HepG2 (cell line): ENCODE data around the gene LANCL3.

Experiments used
- CTCF ChIP-seq: sonication (generic); formaldehyde crosslinking; IDR thresholded peaks from 2 replicates; pipeline ENCODE4 v1.5.0; 2020; ENCODE audit warnings: mild to moderate bottlenecking, missing genetic modification reagents, moderate library complexity
- GLI4 ChIP-seq: sonication (generic); formaldehyde crosslinking; IDR thresholded peaks from 2 replicates; pipeline ENCODE4 v1.5.1; 2020; ENCODE audit warnings: missing genetic modification reagents, mild to moderate bottlenecking, moderate library complexity, borderline replicate concordance
- KLF9 ChIP-seq: IDR thresholded peaks from 2 replicates; pipeline ENCODE4 v1.6.1; 2016; ENCODE audit warnings: low read depth
- POLR2A ChIP-seq, 2 experiments: IDR thresholded peaks; 2 replicates each; pipeline ENCODE4 v1.6.1; 2011; ENCODE audit warnings: low read depth in 2 of 2, low read length in 2 of 2, mild to moderate bottlenecking in 1 of 2, moderate library complexity in 1 of 2; ENCODE audit not compliant: insufficient read depth in 1 of 2
- PRDM15 ChIP-seq: sonication (generic); formaldehyde crosslinking; IDR thresholded peaks from 2 replicates; pipeline ENCODE4 v1.4.0; 2020; ENCODE audit warnings: missing genetic modification reagents
- RBM22 ChIP-seq: fragments of 200-400 bp; formaldehyde crosslinking; optimal IDR thresholded peaks from 2 replicates; pipeline ENCODE3; 2017; ENCODE audit warnings: mild to moderate bottlenecking, low read length, moderate library complexity
- SKIL ChIP-seq: sonication (generic); formaldehyde crosslinking; IDR thresholded peaks from 2 replicates; pipeline ENCODE4 v1.8.0; 2022; ENCODE audit warnings: missing genetic modification reagents, mild to moderate bottlenecking, moderate library complexity, borderline replicate concordance
- ZBTB33 ChIP-seq: sonication (generic); formaldehyde crosslinking; IDR thresholded peaks from 2 replicates; pipeline ENCODE4 v1.4.0; 2020; ENCODE audit warnings: missing genetic modification reagents
- ZNF639 ChIP-seq: conservative IDR thresholded peaks from 2 replicates; pipeline ENCODE4 v1.6.1; 2018; ENCODE audit warnings: missing genetic modification reagents

- no peak for TF ChIP-seq CTCF (CRISPR knock-in tag)
- no peak for TF ChIP-seq GLI4 (CRISPR knock-in tag)
- TF ChIP-seq RBM22: no peak
- TF ChIP-seq ZBTB33 (CRISPR knock-in tag): no peak
- no peak for TF ChIP-seq ZNF639
- no peak for TF ChIP-seq POLR2A (IDR thresholded peaks at IDR 0.05; ENCODE audit: insufficient read depth in 1 of 2, low read depth in 2 of 2, low read length in 2 of 2)
- no peak for TF ChIP-seq PRDM15 (CRISPR knock-in tag)
- TF ChIP-seq KLF9 (CRISPR knock-in tag): no peak
- no peak for TF ChIP-seq SKIL (CRISPR knock-in tag)
These were observed 66.6 kb downstream of the LANCL3 start for GRCh38 chrX:37638047-37638446.
